Measurements from ENCODE around the gene ENTPD7. TPM values are rescaled to one million over a fixed set of nuclear protein-coding genes. Genes with fewer than 3 reads are reported as not detected.

ENTPD7 gene
- total RNA-seq, 1 donor from 2014 or later: 9.3 TPM

GRCh38 chr10:99647601-99648151 lies 11.6 kb upstream of the ENTPD7 start:
- no peak for DNase-seq (ENCODE audit: low read depth)

DNA sequence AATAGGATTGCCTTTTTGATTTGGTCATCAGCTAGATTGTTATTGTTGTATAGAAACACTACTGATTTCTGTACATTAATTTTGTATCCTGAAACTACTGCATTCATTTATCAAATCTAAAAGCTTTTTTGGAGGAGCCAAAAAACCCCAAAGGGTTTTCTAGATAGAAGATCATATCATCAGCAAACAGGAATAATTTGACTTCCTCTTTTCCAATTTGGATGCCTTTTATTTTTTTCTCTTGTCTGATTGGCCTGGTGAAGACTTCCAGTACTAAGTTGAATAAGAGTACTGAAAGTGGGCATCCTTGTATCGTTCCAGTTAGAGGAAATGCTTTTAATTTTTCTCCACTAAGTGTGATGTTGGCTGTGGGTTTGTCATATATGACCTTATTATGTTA lies 10.6 kb upstream of the ENTPD7 start:
- DNase-seq (ENCODE audit: low read depth): no peak

- no peak for DNase-seq (ENCODE audit: low read depth)
These were observed 6.4 kb upstream of the ENTPD7 start for GRCh38 chr10:99652800-99653390.

DNA sequence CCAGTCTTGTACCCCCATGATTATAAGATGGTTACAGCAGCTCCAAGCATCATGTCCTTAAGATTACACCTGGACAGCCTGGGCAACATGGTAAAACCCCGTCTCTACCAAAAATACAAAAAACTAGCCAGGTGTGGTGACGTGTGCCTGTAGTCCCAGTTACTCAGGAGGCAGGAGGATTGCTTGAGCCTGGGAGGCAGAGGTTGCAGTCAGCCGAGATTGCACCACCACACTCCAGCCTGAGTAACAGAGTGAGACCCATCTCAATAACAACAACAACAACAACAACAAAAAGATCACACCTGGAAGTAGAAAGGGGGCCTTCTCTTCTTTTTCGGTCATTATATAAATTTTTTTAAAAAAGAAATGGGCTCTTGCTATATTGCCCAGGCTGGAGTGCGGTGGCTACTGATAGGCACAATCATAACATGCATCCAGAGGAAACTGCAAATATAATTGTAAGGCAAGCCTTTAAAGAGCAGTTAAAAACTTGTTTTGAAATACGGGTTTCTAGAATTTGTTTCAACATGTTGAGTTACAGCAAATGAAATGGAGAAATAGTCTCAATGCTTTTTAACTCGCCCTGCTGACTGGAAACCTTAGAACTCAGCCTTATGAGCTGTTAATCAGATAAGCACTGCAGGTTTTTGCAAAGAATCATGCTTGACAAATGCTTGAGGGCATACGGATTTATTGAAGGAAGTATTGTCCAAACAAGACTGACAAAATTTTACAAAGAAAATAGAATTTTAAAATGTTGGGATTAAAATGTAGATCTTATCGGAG lies 4.7 kb upstream of the ENTPD7 start:
- DNase-seq (ENCODE audit: low read depth): no peak

DNA sequence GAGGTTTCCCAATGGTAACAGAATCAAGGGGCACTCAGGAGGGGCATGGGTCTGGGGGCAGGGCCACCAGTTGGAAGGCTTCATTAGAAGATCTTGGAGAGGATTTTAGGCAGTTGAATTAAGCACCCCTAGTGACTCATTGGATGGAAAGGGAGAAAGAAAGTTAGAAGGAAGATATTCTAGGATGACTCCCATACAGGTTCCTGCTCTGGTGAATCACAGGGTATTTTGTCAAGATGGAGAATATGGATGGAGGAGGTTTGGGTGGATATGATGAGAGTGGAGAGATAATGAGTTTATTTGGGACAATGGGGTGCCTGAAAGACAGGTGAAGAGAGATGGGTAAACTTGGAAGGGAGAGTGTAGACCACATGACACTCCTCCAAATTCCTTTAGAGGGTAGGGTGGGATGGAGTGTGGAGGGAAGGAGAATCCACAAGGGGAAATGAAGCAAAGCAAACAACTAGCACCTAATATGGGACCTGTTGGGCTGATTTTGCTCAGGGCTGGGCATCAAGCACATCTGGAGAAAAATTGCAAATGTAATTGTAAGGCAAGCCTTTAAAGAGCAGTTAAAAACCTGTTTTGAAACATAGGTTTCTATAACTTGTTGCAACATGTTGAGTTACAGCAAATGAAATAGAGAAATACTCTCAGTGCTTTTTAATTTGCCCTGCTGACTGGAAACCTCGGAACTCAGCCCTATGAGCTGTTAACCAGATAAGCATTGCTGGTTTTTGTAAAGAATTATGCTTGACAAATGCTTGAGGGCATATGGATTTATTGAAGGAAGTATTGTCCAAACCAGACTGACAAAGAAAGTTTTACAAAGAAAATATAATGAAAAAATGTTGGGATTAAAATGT lies 2.9 kb upstream of the ENTPD7 start:
- DNase-seq (ENCODE audit: low read depth): no peak

- peak; percentile 25 for DNase-seq (ENCODE audit: low read depth)
These were observed 683 bp upstream of the ENTPD7 start for GRCh38 chr10:99658622-99659030.

DNA sequence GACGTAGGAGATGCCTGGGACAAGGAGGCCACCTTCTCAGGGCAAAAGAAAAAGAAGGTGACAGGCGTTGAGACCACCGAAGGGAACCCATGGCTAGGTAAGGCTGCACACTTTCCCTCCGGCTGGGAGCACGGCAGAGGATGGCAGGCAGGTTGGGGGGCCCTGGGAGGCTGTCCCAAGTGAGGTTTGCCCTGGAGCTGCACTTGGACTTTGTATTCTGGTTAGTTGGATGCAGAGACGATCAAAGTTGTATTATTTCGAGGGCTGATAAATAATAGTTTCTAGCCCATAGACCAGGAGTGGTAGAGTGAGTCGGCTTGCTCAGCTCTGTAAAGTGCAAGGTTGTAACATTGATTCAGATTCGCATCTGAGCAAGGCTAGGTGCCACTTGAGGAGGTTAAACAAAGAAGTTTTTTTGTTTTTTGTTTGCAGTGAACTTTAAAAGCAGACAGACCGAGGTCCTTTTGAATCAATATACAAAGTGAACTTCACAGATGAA lies 608 bp downstream of the ENTPD7 start:
- DNase-seq (ENCODE audit: low read depth): peak; percentile 4

GRCh38 chr10:99660662-99661376 lies 1.5 kb downstream of the ENTPD7 start:
- peak; percentile 10 for DNase-seq (ENCODE audit: low read depth)

DNA sequence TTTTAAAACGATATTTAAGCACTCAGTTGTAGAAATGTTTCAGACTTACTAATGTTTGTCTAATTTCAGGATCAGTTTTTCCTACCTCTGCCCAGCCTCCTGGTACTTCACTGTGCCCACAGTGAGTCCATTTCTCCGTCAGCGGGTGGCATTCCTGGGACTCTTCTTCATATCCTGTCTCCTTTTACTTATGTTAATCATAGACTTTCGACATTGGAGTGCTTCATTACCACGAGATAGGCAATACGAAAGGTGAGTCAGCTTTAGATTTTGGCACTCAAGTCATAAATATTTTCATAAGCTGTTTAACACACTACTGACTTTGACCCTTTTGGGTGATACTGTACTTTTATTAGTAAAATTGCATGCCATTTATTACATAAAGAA lies 2.1 kb downstream of the ENTPD7 start:
- DNase-seq (ENCODE audit: low read depth): peak; percentile 25

GRCh38 chr10:99665304-99665703 lies 6.0 kb downstream of the ENTPD7 start:
- DNase-seq (ENCODE audit: low read depth): no peak

GRCh38 chr10:99667108-99667751 lies 7.9 kb downstream of the ENTPD7 start:
- DNase-seq (ENCODE audit: low read depth): peak; percentile 18

DNA sequence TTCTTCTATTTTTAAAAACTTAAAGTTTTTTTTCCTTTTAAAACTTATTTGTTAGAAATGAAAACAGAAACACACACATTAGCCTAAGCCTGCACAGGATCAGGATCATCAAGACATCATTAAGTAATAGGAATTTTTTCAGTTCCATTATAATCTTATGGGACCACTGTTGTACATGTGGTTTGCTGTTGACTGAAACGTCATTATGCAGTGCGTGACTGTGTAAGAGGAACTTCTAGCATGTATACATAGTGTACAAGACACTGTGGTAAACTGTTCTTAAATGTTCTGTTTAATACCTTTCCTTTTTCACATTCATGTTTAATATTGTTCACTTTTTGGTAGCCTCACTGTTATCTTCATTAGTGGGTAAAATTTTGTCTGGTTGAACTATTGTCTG lies 12.1 kb downstream of the ENTPD7 start:
- DNase-seq (ENCODE audit: low read depth): no peak

DNA sequence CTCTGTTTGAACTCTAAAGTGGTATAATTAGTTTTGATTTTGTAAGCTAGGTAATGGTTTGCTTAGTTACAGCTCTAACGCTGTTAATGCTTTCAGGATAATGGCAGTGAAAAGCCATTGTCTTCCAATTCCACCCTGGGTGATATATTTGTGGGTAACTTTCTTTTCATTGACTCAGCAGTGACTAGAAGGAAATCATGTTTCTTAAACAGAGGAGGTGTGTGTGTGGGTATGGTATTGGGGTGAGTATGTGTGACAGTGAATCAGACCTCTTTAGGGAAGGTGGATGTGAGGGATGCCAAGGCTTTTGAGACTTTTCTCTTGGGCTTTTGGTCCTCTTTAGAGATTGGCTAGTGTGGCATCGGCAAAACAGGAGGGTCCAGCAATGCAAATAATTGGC lies 13.6 kb downstream of the ENTPD7 start:
- no peak for DNase-seq (ENCODE audit: low read depth)

- DNase-seq (ENCODE audit: low read depth): no peak
These were observed 14.2 kb downstream of the ENTPD7 start for GRCh38 chr10:99673492-99673891.

GRCh38 chr10:99674762-99675161 lies 15.5 kb downstream of the ENTPD7 start:
- no peak for DNase-seq (ENCODE audit: low read depth)

DNA sequence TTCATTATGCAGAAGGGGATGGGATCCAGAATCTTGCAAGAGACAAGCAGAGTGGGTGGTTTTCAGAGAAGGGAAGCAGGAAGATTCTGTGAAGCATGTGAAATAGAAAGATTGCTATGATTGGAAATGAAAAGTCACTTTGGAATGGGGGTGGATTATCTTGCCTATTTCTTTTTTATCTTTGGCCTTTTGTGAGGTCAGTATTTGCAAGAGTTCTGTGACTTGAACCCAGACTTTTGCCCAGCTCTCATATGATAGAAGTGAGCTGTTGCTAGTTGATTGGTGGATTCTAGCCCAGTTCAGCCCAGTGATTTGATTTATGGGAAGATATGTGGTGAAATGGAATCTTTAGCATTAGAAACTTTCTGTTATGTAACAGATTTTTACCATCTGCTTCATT lies 17.1 kb downstream of the ENTPD7 start:
- DNase-seq (ENCODE audit: low read depth): peak; percentile 72

- no peak for DNase-seq (ENCODE audit: low read depth)
These were observed 17.6 kb downstream of the ENTPD7 start for GRCh38 chr10:99676895-99677294.

GRCh38 chr10:99678921-99679320 lies 19.6 kb downstream of the ENTPD7 start:
- no peak for DNase-seq (ENCODE audit: low read depth)

- peak; percentile 92 for DNase-seq (ENCODE audit: low read depth)
These were observed 22.2 kb downstream of the ENTPD7 start for GRCh38 chr10:99681553-99681952.

DNA sequence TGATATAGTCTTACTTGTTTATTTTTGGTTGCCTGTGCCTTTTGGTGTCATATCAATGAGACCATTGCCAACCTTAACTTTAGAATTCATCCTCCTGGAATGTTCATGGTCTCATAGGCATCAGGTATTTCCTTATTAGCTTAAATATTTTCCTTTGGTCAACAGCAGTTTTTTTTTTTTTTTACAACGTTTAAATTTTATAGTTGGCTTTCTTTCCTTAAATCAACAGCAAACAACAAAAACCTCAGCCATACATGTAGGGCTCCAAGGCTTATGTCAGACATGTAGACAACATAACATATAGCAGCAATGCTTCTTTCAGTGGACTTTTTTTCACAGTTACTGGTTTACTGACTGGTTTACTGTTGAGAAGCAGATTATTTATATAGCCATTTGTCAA lies 22.7 kb downstream of the ENTPD7 start:
- no peak for DNase-seq (ENCODE audit: low read depth)
